Measurements from ENCODE around the gene PLCD3. TPM values are rescaled to one million over a fixed set of nuclear protein-coding genes. Genes with fewer than 3 reads are reported as not detected.

The PLCD3 gene
- total and polyA plus RNA-seq, 2 of the 13 experiments (the other 11 are each of a cell fraction or from before 2014, with no cell fraction given): 11.3 to 39.1 TPM

- TF ChIP-seq FOXP4 (CRISPR knock-in tag; IDR thresholded peaks at IDR 0.05) (peak; percentile 9; the same call in 1 of the 2 replicates), PCBP2 (optimal IDR thresholded peaks at IDR 0.05; ENCODE audit: low read depth, low read length, poor library complexity, severe bottlenecking) (no peak), RAD21 (CRISPR knock-in tag; IDR thresholded peaks at IDR 0.05) (peak; percentile 90), ZNF850 (CRISPR knock-in tag; conservative IDR thresholded peaks at IDR 0.05) (peak; percentile 95; the same call in 1 of the 2 replicates), XBP1 (CRISPR knock-in tag; IDR thresholded peaks at IDR 0.05) (no peak), ZBTB10 (CRISPR knock-in tag; IDR thresholded peaks at IDR 0.05; ENCODE audit: borderline replicate concordance) (peak; percentile 75; the same call in 1 of the 2 replicates), ZNF879 (CRISPR knock-in tag; IDR thresholded peaks at IDR 0.05) (0 out of 2 replicates have a peak, but pooled peaks have one; percentile 73), ZNF343 (CRISPR knock-in tag; IDR thresholded peaks at IDR 0.05) (peak; percentile 70; the same call in 1 of the 2 replicates), ARHGAP35 (CRISPR knock-in tag; IDR thresholded peaks at IDR 0.05; ENCODE audit: borderline replicate concordance) (0 out of 2 replicates have a peak, but pooled peaks have one; percentile 36), ZFY (CRISPR knock-in tag; IDR thresholded peaks at IDR 0.05) (peak; percentile 89), HINFP (CRISPR knock-in tag; IDR thresholded peaks at IDR 0.05; ENCODE audit: low read depth) (peak; percentile 64; the same call in 1 of the 2 replicates), HIC2 (CRISPR knock-in tag; IDR thresholded peaks at IDR 0.05; ENCODE audit: low read depth) (peak; percentile 88), ZNF160 (CRISPR knock-in tag; IDR thresholded peaks at IDR 0.05) (peak; percentile 40; the same call in 1 of the 2 replicates), AKAP8 (CRISPR knock-in tag; IDR thresholded peaks at IDR 0.05) (no peak), RFXAP (CRISPR knock-in tag; IDR thresholded peaks at IDR 0.05; ENCODE audit: borderline replicate concordance) (peak; percentile 52; the same call in 1 of the 2 replicates), MEIS2 (CRISPR knock-in tag; IDR thresholded peaks at IDR 0.05) (peak; percentile 50; the same call in 1 of the 2 replicates), FOXO1 (CRISPR knock-in tag; IDR thresholded peaks at IDR 0.05) (peak; percentile 37; the same call in 1 of the 2 replicates), NFKB2 (CRISPR knock-in tag; IDR thresholded peaks at IDR 0.05; ENCODE audit: borderline replicate concordance) (peak; percentile 64; the same call in 1 of the 2 replicates), TARDBP (CRISPR knock-in tag; IDR thresholded peaks at IDR 0.05) (peak; percentile 24; the same call in 1 of the 2 replicates), NR3C1 (CRISPR knock-in tag; IDR thresholded peaks at IDR 0.05) (no peak)
Measured at GRCh38 chr17:45132572-45133463, 503 bp upstream of the PLCD3 start (continued).
